Right lung (tissue), 5 donors: ENCODE measurements around the gene LMNA. TPM values are rescaled to one million over a fixed set of nuclear protein-coding genes. Genes with fewer than 3 reads are reported as not detected.

Experiments
- DNase-seq, 2 donors: peaks; one replicate each; pipeline ENCODE4 v3.0.0-alpha.2; 2013
- polyA plus RNA-seq, 5 donors: library from polyadenylated mRNA; unstranded; fragments of 120-200 nt; gene quantifications; one replicate each; pipeline versions ENCODE4 v1.2.1 to v1.2.3, GENCODE V29; 2013; ENCODE audit warnings: inconsistent platforms in 1 of 5, low replicate concordance in 1 of 5; ENCODE audit not compliant: insufficient read length in 5 of 5, insufficient read depth in 1 of 5

Gene LMNA
- polyA plus RNA-seq, 5 donors: 71.3 to 128 (median 78.0) TPM

- DNase-seq: no peak
These were observed 22.5 kb downstream of the LMNA start for GRCh38 chr1:156136970-156137483.

GRCh38 chr1:156138458-156138867 lies 24.0 kb downstream of the LMNA start:
- DNase-seq: no peak

- no peak for DNase-seq
These were observed 26.6 kb downstream of the LMNA start for GRCh38 chr1:156140879-156141707.

GRCh38 chr1:156143765-156144489 lies 29.4 kb downstream of the LMNA start:
- DNase-seq: no peak

- DNase-seq: no peak
These were observed 30.2 kb downstream of the LMNA start for GRCh38 chr1:156144742-156145141.

- no peak for DNase-seq
These were observed 31.1 kb downstream of the LMNA start for GRCh38 chr1:156145650-156146019.

- DNase-seq: peak; percentile 62 to 66
These were observed 31.7 kb downstream of the LMNA start for GRCh38 chr1:156146020-156146768.

- no peak for DNase-seq
These were observed 32.4 kb downstream of the LMNA start for GRCh38 chr1:156146769-156147405.

GRCh38 chr1:156148216-156148615 lies 33.7 kb downstream of the LMNA start:
- DNase-seq: no peak

GRCh38 chr1:156149374-156150332 lies 35.1 kb downstream of the LMNA start:
- no peak for DNase-seq

- DNase-seq: no peak
These were observed 36.0 kb downstream of the LMNA start for GRCh38 chr1:156150333-156151011.

GRCh38 chr1:156151093-156151688 lies 36.7 kb downstream of the LMNA start:
- DNase-seq: no peak

GRCh38 chr1:156152628-156153027 lies 38.1 kb downstream of the LMNA start:
- DNase-seq: no peak

GRCh38 chr1:156153362-156153761 lies 38.9 kb downstream of the LMNA start, which contains the start of gene SEMA4A:
Gene SEMA4A (plus strand): TSS chr1:156153585. CDS start chr1:156154579, 994 bp downstream.
- DNase-seq: peak; percentile 72 to 73

GRCh38 chr1:156154317-156154749 lies 39.8 kb downstream of the LMNA start:
- DNase-seq: no peak

GRCh38 chr1:156155756-156156510 lies 41.4 kb downstream of the LMNA start:
- DNase-seq: no peak

GRCh38 chr1:156157506-156157905 lies 43.0 kb downstream of the LMNA start:
- no peak for DNase-seq

- no peak for DNase-seq
These were observed 43.5 kb downstream of the LMNA start for GRCh38 chr1:156157966-156158365.
